Measurements from ENCODE around the gene PCDH9.

DNA sequence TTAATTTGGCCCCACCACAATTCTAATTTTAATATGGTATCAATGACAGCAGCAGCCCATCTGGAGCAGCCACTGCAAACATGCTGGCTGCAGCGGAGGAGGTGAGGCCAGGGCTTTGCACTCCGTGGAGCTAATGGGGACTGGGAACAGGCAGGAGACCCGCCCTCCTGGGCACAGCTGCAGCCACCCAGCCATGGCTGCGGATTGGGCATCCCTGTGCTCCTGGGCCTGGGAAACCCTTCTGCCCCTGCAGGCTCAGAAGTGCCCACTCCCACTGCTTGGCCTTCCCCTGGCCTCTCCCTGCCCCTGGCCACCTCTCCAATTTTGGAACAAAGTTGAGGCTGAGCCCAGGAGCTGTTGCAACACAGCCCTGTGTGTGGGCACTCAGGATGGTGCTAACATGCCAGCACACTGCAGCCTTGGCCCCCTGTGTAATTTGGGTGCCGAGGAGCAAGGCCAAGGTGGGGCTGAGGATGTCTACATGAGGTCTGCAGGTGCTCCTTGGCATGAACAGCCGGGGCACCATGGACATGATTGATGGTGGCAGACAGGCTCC lies 123.6 kb downstream of the PCDH9 start:
- TF ChIP-seq, protein P1, sequence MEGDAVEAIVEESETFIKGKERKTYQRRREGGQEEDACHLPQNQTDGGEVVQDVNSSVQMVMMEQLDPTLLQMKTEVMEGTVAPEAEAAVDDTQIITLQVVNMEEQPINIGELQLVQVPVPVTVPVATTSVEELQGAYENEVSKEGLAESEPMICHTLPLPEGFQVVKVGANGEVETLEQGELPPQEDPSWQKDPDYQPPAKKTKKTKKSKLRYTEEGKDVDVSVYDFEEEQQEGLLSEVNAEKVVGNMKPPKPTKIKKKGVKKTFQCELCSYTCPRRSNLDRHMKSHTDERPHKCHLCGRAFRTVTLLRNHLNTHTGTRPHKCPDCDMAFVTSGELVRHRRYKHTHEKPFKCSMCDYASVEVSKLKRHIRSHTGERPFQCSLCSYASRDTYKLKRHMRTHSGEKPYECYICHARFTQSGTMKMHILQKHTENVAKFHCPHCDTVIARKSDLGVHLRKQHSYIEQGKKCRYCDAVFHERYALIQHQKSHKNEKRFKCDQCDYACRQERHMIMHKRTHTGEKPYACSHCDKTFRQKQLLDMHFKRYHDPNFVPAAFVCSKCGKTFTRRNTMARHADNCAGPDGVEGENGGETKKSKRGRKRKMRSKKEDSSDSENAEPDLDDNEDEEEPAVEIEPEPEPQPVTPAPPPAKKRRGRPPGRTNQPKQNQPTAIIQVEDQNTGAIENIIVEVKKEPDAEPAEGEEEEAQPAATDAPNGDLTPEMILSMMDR (IDR thresholded peaks at IDR 0.05; ENCODE audit: insufficient read depth, low read length): no peak
- TF ChIP-seq, protein P2, sequence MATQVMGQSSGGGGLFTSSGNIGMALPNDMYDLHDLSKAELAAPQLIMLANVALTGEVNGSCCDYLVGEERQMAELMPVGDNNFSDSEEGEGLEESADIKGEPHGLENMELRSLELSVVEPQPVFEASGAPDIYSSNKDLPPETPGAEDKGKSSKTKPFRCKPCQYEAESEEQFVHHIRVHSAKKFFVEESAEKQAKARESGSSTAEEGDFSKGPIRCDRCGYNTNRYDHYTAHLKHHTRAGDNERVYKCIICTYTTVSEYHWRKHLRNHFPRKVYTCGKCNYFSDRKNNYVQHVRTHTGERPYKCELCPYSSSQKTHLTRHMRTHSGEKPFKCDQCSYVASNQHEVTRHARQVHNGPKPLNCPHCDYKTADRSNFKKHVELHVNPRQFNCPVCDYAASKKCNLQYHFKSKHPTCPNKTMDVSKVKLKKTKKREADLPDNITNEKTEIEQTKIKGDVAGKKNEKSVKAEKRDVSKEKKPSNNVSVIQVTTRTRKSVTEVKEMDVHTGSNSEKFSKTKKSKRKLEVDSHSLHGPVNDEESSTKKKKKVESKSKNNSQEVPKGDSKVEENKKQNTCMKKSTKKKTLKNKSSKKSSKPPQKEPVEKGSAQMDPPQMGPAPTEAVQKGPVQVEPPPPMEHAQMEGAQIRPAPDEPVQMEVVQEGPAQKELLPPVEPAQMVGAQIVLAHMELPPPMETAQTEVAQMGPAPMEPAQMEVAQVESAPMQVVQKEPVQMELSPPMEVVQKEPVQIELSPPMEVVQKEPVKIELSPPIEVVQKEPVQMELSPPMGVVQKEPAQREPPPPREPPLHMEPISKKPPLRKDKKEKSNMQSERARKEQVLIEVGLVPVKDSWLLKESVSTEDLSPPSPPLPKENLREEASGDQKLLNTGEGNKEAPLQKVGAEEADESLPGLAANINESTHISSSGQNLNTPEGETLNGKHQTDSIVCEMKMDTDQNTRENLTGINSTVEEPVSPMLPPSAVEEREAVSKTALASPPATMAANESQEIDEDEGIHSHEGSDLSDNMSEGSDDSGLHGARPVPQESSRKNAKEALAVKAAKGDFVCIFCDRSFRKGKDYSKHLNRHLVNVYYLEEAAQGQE (IDR thresholded peaks at IDR 0.05; ENCODE audit: insufficient replicate concordance, low read depth): no peak
- TF ChIP-seq POLR2AphosphoS5 (IDR thresholded peaks at IDR 0.05; ENCODE audit: low read depth): no peak
- no peak for TF ChIP-seq GABPA (IDR thresholded peaks at IDR 0.05; ENCODE audit: low read depth)
